ENCODE measurements around the gene NGEF. TPM values are rescaled to one million over a fixed set of nuclear protein-coding genes. Genes with fewer than 3 reads are reported as not detected.

NGEF gene, protein sequence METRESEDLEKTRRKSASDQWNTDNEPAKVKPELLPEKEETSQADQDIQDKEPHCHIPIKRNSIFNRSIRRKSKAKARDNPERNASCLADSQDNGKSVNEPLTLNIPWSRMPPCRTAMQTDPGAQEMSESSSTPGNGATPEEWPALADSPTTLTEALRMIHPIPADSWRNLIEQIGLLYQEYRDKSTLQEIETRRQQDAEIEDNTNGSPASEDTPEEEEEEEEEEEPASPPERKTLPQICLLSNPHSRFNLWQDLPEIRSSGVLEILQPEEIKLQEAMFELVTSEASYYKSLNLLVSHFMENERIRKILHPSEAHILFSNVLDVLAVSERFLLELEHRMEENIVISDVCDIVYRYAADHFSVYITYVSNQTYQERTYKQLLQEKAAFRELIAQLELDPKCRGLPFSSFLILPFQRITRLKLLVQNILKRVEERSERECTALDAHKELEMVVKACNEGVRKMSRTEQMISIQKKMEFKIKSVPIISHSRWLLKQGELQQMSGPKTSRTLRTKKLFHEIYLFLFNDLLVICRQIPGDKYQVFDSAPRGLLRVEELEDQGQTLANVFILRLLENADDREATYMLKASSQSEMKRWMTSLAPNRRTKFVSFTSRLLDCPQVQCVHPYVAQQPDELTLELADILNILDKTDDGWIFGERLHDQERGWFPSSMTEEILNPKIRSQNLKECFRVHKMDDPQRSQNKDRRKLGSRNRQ
- 0.68 and 2.1 TPM in 2 replicates for total RNA-seq

DNA sequence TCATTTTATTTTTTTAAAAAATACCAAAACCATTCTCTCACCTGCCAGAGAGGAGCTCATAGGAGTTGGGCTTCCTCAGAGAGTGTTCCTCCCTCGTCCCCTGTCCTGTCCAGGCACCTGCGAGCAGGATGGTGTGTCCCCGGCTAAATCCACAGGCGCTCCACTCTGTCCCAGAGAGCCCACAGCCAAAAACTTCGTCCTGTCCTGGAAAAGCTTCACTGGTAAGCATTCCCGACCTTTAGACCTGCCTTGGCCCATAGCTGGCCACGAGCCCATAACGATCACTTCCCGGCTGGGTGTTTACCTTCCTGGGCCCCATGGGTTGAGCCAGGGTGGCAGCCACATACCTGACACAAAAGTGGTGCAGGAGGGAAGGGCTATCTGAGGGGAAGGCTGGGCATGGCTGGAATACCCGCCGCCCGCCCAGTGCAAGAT is at the start of gene NGEF:
Gene NGEF, minus strand, starts transcription at position 230 of the 435 bp plus-strand sequence. CDS start 38,366 bp downstream, outside the sequence.

DNA sequence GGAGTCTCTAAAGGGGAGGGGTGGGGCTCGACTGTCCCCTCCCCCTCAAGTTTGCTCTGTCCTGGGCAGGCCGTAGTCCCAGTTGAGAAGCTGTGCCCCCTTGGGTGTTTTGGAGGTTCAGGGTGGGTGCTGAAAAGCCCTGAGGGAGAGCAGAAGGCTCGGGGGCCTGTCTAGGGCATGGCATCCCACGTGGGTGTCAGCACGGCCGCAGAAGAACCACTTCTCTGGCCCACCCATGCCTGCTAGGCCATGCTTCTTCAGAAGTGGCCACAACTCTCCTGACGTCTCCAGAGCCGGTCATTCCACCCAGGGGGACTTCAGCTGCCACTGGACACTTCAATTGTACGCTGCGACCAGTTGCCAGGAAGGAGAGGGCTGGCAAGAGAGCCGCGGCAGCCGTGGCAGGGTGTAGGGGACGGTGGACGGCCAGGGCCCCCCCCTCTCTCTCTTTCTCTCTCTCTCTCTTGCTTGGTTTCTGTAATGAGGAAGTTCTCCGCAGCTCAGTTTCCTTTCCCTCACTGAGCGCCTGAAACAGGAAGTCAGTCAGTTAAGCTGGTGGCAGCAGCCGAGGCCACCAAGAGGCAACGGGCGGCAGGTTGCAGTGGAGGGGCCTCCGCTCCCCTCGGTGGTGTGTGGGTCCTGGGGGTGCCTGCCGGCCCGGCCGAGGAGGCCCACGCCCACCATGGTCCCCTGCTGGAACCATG is 46.9 kb upstream of the NGEF start, which contains the start of gene INPP5D:
Gene INPP5D, plus strand, starts transcription at position 546 of the 704 bp plus-strand sequence. Its CDS starts 137 bp downstream, at position 683.

DNA sequence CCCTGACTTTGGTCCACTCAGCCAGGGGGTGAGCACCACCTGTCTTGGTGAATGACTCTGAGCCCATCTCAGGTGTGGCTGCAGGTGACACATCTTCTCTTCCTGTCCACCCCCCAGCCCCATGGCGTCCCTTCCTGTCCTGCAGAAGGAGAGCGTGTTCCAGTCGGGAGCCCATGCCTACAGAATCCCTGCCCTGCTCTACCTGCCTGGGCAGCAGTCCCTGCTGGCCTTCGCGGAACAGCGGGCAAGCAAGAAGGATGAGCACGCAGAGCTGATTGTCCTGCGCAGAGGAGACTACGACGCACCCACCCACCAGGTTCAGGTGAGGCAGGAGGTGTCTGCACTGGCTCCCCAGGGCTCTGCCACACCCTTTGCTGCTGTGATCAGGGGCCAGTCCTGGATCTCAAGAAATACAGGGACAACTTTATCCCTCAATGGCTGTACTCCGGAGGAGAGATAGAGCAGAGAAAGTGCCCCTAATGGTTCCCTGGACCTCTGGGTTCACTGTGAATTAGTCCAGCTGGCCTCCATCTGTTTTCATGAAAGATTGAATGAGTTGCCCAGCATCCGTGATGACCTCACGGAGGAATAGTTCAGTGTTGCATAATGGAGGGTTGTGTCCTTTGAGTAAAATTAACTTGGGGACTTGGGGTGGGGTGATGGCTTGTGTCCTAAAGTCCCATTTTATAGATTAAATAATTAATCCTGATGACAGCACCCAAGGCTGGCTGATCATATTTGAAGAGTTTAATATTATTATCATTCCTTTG is 19.7 kb upstream of the NGEF start, which contains the start of gene NEU2:
Gene NEU2, plus strand, starts transcription at position 122 of the 770 bp plus-strand sequence. Its CDS starts 0 bp downstream, at position 122.

DNA sequence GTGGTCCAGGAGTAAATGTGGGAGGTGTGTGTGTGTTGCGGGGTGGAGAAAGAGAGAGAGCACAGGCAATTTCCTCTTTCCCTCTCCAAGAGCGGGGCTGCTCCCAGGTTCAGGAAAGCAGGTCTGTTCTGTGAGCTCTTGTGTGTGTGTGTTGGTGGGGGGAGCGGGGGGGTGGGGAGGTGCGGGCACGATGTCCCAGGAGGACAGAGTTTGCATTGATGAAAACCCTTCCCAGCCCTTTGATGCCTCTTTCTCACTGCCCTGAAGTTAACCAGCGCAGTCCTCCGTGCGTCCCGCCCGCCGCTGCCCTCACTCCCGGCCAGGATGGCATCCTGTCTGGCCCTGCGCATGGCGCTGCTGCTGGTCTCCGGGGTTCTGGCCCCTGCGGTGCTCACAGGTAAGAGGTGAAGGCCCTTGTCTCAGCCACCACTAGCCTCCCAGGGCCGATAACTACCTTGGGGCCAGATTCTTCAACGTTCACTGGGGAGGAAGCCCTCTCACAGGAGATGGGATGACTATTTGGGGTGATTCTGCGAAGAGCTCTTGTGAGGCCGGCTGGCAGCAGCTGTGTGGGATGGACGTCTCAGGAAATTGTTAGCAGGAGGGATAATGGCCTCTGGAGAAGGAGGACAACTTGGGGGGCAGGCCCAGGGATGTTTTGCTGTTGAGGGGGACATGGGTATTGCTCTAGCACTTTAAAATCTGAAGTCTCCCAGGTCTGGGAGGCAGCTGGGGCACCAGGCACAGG is 142.9 kb downstream of the NGEF start, which contains the start of gene SNORC:
Gene SNORC, plus strand, starts transcription at position 247 of the 748 bp plus-strand sequence. Its CDS starts 78 bp downstream, at position 325.

Other genes with a start within 250 kb of the NGEF start
- gene KCNJ13, start 236.7 kb downstream of the NGEF start, total RNA-seq, result not detected in 2 replicates
- 0.34 and 1.1 TPM in 2 replicates for gene SNORC, start 143.0 kb downstream of the NGEF start, total RNA-seq
- not detected in 2 replicates for gene NEU2, start 19.4 kb upstream of the NGEF start, total RNA-seq
- gene INPP5D, start 47.1 kb upstream of the NGEF start, total RNA-seq, result 29.7 and 88.3 TPM in 2 replicates
- gene ATG16L1, start 238.4 kb upstream of the NGEF start, total RNA-seq, result 28.7 and 45.5 TPM in 2 replicates